GM12891 (cell line): Measurements from ENCODE around the gene FILIP1L.

Experiments used
- POLR2A ChIP-seq: IDR thresholded peaks from 2 replicates; pipeline ENCODE4 v1.6.1; 2011; ENCODE audit warnings: low read depth, low read length, control low read depth
- TAF1 ChIP-seq: IDR thresholded peaks from 2 replicates; pipeline ENCODE4 v1.6.1; 2011; ENCODE audit warnings: low read depth, low read length, control low read depth

DNA sequence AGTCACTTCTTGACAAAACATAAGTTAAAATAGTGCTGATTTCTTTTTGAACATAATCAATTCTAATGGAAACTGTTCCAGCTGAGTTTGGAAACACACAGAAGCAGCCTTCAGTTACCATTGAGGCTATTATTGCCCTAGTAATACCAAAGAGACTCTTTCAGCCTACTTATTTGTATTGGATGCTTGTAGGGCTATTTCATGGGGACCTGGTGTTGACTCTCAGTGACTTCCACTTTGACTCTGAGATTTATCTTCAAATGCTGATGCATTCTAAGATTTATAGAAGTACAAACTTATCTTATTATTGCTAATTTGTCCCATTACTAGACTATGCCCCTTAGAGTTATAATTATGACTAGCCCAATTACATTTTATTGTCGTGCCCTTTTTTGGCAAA lies 229.2 kb downstream of the FILIP1L start:
- TF ChIP-seq POLR2A: no peak
- no peak for TF ChIP-seq TAF1
